HCT116 (cell line): ENCODE results near the gene CLRN3. TPM values are rescaled to one million over a fixed set of nuclear protein-coding genes. Genes with fewer than 3 reads are reported as not detected.

Source experiments
- ATAC-seq: fragments of 200-7000 bp; cut with Tn5 transposase; 2 replicates; pipeline ENCODE4 v1.9.1; 2020; ENCODE audit warnings: mild to moderate bottlenecking, moderate library complexity
- BruUV-seq: library from RNA; stranded (reverse); fragments of 400-500 nt; replicated peaks from 2 replicates; lab custom pipeline; 2021; lab: Mats Ljungman, UMichigan
- CTCF ChIA-PET: fragments of 300-600 bp; sonication (Branson Sonifier 250); formaldehyde crosslinking; loops from one replicate; lab custom pipeline; 2021; ENCODE audit warnings: antibody characterized with exemption; lab: Charles Lee
- POLR2A ChIA-PET: fragments of 300-600, 350-600 bp; sonication (Branson Sonifier 250); formaldehyde crosslinking; loops from one replicate; lab custom pipeline; 2021; ENCODE audit warnings: antibody characterized with exemption; lab: Charles Lee
- RAD21 ChIA-PET, 2 experiments: fragments of 300-600 bp; sonication (Branson Sonifier 250); formaldehyde crosslinking; loops; one replicate each; lab custom pipeline; 2023; ENCODE audit warnings: low total read pairs in 2 of 2; ENCODE audit not compliant: uncharacterized antibody in 2 of 2, unreplicated experiment in 2 of 2, low non-redundant PET in 1 of 2; lab: Charles Lee
- DNase-seq: peaks from one replicate; pipeline ENCODE4 v3.0.0-alpha.2; 2010; ENCODE audit warnings: low read depth, low spot score
- H2AFZ ChIP-seq: fragments of 200-600 bp; shearing (Covaris generic), sonication (generic); 2 replicates; pipeline ENCODE4 v1.6.1; 2017; ENCODE audit warnings: low read depth, mixed run types, mixed read lengths, antibody characterized with exemption, low read length; ENCODE audit not compliant: poor library complexity, severe bottlenecking
- H3K27ac ChIP-seq: 2 replicates; pipeline ENCODE4 v1.5.1; 2012; ENCODE audit warnings: low read depth, low read length
- H3K27me3 ChIP-seq: fragments of 200-600 bp; sonication (generic); 2 replicates; pipeline ENCODE4 v1.6.1; 2016; ENCODE audit warnings: mixed run types, low read length, mixed read lengths; ENCODE audit not compliant: insufficient read depth
- H3K36me3 ChIP-seq, 2 experiments: fragments of 200-500 bp in 1 of 2; fragments of 200-600 bp in 1 of 2; sonication (Bioruptor generic) in 1 of 2; sonication (generic) in 1 of 2; 2 replicates each; pipeline versions ENCODE4 v1.5.1 to v1.6.1; 2014 to 2016; ENCODE audit warnings: low read length in 2 of 2, inconsistent platforms in 1 of 2, mixed read lengths in 1 of 2, mixed run types in 1 of 2; ENCODE audit not compliant: insufficient read depth in 2 of 2, control insufficient read depth in 1 of 2
- H3K4me1 ChIP-seq, 2 experiments: fragments of 200-600 bp in 1 of 2; sonication (generic) in 1 of 2; 2 replicates each; pipeline versions ENCODE4 v1.5.1 to v1.6.1; 2012 to 2017; ENCODE audit warnings: low read length in 2 of 2, inconsistent platforms in 1 of 2, mild to moderate bottlenecking in 1 of 2, mixed read lengths in 1 of 2, mixed run types in 1 of 2, moderate library complexity in 1 of 2; ENCODE audit not compliant: insufficient read depth in 2 of 2, control insufficient read depth in 1 of 2
- H3K4me2 ChIP-seq: fragments of 200-600 bp; sonication (generic); 2 replicates; pipeline ENCODE4 v1.6.1; 2017; ENCODE audit warnings: mixed run types, low read length, mixed read lengths
- H3K4me3 ChIP-seq, 2 experiments: fragments of 200-600 bp in 1 of 2; sonication (generic) in 1 of 2; replicated peaks in 1 of 2; 2 replicates each; pipeline ENCODE4 v1.5.1; 2011 to 2016; ENCODE audit warnings: low read length in 2 of 2, control low read depth in 1 of 2, low read depth in 1 of 2, mild to moderate bottlenecking in 1 of 2, mixed read lengths in 1 of 2, mixed run types in 1 of 2
- H3K79me2 ChIP-seq: fragments of 200-600 bp; sonication (generic); 2 replicates; pipeline ENCODE4 v1.6.1; 2017; ENCODE audit warnings: mild to moderate bottlenecking, mixed run types, low read length, moderate library complexity, mixed read lengths; ENCODE audit not compliant: insufficient read depth
- H3K9ac ChIP-seq: fragments of 200-600 bp; sonication (generic); 2 replicates; pipeline ENCODE4 v1.6.1; 2016; ENCODE audit warnings: low read length, mixed read lengths
- H3K9me2 ChIP-seq: fragments of 200-600 bp; sonication (generic), shearing (Covaris generic); 2 replicates; pipeline ENCODE4 v1.6.1; 2017; ENCODE audit warnings: mixed run types, mild to moderate bottlenecking, moderate library complexity; ENCODE audit not compliant: insufficient read depth
- H3K9me3 ChIP-seq, 2 experiments: fragments of 200-500 bp in 1 of 2; fragments of 200-600 bp in 1 of 2; sonication (Bioruptor generic) in 1 of 2; sonication (generic) in 1 of 2; 2 replicates each; pipeline ENCODE4 v1.6.1; 2014 to 2017; ENCODE audit warnings: low read length in 2 of 2, mixed read lengths in 2 of 2, inconsistent platforms in 1 of 2, low read depth in 1 of 2, mild to moderate bottlenecking in 1 of 2, mixed run types in 1 of 2, moderate library complexity in 1 of 2; ENCODE audit not compliant: control insufficient read depth in 1 of 2, insufficient read depth in 1 of 2
- H4K20me1 ChIP-seq: fragments of 200-600 bp; sonication (generic), shearing (Covaris generic); 2 replicates; pipeline ENCODE4 v1.6.1; 2017; ENCODE audit warnings: mixed run types, mild to moderate bottlenecking, moderate library complexity; ENCODE audit not compliant: insufficient read depth
- CEBPB ChIP-seq: IDR thresholded peaks from 2 replicates; pipeline ENCODE4 v1.6.1; 2012; ENCODE audit warnings: low read depth
- FOSL1 ChIP-seq: IDR thresholded peaks from 2 replicates; pipeline ENCODE4 v1.6.1; 2012; ENCODE audit warnings: low read depth
- REST ChIP-seq: IDR thresholded peaks from 2 replicates; pipeline ENCODE4 v1.6.1; 2012; ENCODE audit warnings: low read depth
- SIN3A ChIP-seq: IDR thresholded peaks from 2 replicates; pipeline ENCODE4 v1.6.1; 2012; ENCODE audit warnings: low read depth
- TCF7L2 ChIP-seq: IDR thresholded peaks from 2 replicates; pipeline ENCODE4 v1.7.0; 2011; ENCODE audit warnings: borderline replicate concordance, inconsistent platforms; ENCODE audit not compliant: insufficient read depth, insufficient read length; ENCODE audit errors: extremely low read depth
- ZFX ChIP-seq: fragments of 450-650 bp; IDR thresholded peaks from 2 replicates; pipeline ENCODE4 v1.6.1; 2017
- intact Hi-C: fragments of 100-400 bp; cut with micrococcal nuclease; formaldehyde crosslinking; loops from 2 replicates; pipeline ENCODE4 v1.10.0; 2022
- total RNA-seq: library from RNA; stranded (reverse); gene quantifications from one replicate; pipeline ENCODE4 v1.2.1, GENCODE V29; 2021; ENCODE audit not compliant: unreplicated experiment

Gene CLRN3
- total RNA-seq, 1 experiment from 2014 or later = 0.39 TPM

GRCh38 chr10:127845756-127846155 lies 47.0 kb downstream of the CLRN3 start:
- Histone ChIP-seq H3K36me3 (no peaks in the 10 kb centered on the region), H3K27ac (no peak overlapping the region), H3K4me3 (no peak overlapping the region), H3K9ac (no peak overlapping the region), H3K79me2 (no peaks in the 10 kb centered on the region), H3K9me3 (no peaks in the 10 kb centered on the region)
- no TSS peak for BruUV-seq
- RAD21 ChIA-PET = no interaction called here
- CTCF ChIA-PET = interaction anchor here (1.6 kb wide), 1 partner anchor 9 kb away, joined by 9 read pairs; no protein-coding TSS in a partner anchor
- POLR2A ChIA-PET = no interaction called here
- TF ChIP-seq CEBPB (no peak), TCF7L2 (no peak), SIN3A (no peak), ZFX (no peak), FOSL1 (no peak), REST (no peak)
- TF ChIP-seq, all 23 proteins: peak for 0
- no peak for ATAC-seq
- Histone ChIP-seq H3K9me2 (no peaks in the 10 kb centered on the region), H3K27me3 (peaks cover 61% of the 10 kb centered on the region), H2AFZ (no peak overlapping the region), H3K4me2 (no peak overlapping the region), H4K20me1 (no peaks in the 10 kb centered on the region), H3K4me1 (no peaks in the 10 kb centered on the region)
- no peak for DNase-seq
- intact Hi-C loops = no loop called here

DNA sequence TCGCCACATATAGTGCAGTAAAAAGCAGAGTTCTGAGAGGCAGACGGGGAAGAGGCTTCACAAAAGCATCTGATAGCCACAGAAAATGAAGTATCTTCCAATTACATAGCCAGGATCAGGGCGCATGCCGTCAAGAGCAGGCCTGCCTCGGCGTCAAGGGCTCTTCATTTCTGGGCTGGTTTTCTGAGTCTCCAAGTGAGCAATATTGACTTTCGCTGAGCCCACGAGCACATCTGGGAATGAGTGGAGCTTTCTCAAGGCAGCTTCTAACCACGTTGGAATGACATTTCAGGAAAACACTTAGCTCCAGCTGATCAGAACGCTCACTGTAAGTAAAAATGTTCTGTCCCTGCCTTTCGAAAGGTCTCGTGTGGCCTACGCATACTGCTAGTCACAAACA lies 51.9 kb downstream of the CLRN3 start:
- H3K27ac ChIP-seq = no peak overlapping the region
- no peak overlapping the region for H3K4me3 ChIP-seq
- no peaks in the 10 kb centered on the region for H3K9me2 ChIP-seq
- DNase-seq = no peak
- ATAC-seq = no peak
- no peak overlapping the region for H3K4me2 ChIP-seq
- no peaks in the 10 kb centered on the region for H3K36me3 ChIP-seq
- ChIA-PET RAD21 (no interaction called here), POLR2A (no interaction called here), CTCF (no interaction called here)
- BruUV-seq = no TSS peak
- no peak overlapping the region for H2AFZ ChIP-seq
- H4K20me1 ChIP-seq = no peaks in the 10 kb centered on the region
- H3K4me1 ChIP-seq = no peaks in the 10 kb centered on the region
- H3K27me3 ChIP-seq = peaks cover 74% of the 10 kb centered on the region
- no peaks in the 10 kb centered on the region for H3K79me2 ChIP-seq
- intact Hi-C loops = no loop called here
- H3K9me3 ChIP-seq = no peaks in the 10 kb centered on the region
- no peak overlapping the region for H3K9ac ChIP-seq
- no peak for TF ChIP-seq FOSL1
